Measurements from ENCODE around the gene KCNK13. TPM values are rescaled to one million over a fixed set of nuclear protein-coding genes. Genes with fewer than 3 reads are reported as not detected.
"Not testable (repeated sequence)": the region's sequence is repeated elsewhere in the genome, so short reads cannot be mapped to it uniquely, and the experiment has no call there.

Gene KCNK13
- total RNA-seq, 1 experiment from 2014 or later: not detected

DNA sequence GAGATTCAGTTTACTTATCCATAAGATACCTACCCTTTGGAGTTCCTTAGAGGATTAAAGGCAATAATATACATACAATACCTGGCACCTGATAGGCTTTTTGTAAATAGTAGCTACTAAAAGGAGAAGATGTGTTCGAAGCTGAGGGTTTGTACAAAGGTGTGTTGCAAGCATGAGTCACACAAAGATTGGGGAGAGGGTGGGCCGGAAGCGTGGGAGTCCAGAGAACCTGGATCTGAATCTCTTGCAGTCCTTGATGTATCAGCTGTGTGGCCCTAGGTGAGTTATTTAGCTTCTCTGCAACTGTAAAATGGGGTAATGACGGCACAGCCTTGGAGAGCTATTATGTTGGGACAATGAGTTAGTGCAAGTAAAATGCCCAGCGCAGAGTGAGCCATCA, 132.9 kb downstream of the KCNK13 start:
- Histone ChIP-seq H3K27ac (ENCODE audit: low read length) (no peak overlapping the region), H3K9me3 (ENCODE audit: control insufficient read depth, insufficient read depth, low read depth, low read length) (no peaks in the 10 kb centered on the region), H3K36me3 (ENCODE audit: control insufficient read depth, insufficient read depth, low read length) (no peaks in the 10 kb centered on the region), H3K27me3 (ENCODE audit: control insufficient read depth, insufficient read depth, low read length) (no peaks in the 10 kb centered on the region), H3K4me3 (ENCODE audit: low read depth in 2 of 2, low read length in 2 of 2) (no peak overlapping the region), H3K4me1 (ENCODE audit: control insufficient read depth, insufficient read depth, low read length) (no peaks in the 10 kb centered on the region)
- ATAC-seq (no peak), DNase-seq (ENCODE audit: low read depth, low spot score) (no peak)
- POLR2A ChIA-PET: no interaction called here
- TF ChIP-seq, protein P1, sequence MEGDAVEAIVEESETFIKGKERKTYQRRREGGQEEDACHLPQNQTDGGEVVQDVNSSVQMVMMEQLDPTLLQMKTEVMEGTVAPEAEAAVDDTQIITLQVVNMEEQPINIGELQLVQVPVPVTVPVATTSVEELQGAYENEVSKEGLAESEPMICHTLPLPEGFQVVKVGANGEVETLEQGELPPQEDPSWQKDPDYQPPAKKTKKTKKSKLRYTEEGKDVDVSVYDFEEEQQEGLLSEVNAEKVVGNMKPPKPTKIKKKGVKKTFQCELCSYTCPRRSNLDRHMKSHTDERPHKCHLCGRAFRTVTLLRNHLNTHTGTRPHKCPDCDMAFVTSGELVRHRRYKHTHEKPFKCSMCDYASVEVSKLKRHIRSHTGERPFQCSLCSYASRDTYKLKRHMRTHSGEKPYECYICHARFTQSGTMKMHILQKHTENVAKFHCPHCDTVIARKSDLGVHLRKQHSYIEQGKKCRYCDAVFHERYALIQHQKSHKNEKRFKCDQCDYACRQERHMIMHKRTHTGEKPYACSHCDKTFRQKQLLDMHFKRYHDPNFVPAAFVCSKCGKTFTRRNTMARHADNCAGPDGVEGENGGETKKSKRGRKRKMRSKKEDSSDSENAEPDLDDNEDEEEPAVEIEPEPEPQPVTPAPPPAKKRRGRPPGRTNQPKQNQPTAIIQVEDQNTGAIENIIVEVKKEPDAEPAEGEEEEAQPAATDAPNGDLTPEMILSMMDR (IDR thresholded peaks at IDR 0.05): no peak
- TF ChIP-seq, protein P2, sequence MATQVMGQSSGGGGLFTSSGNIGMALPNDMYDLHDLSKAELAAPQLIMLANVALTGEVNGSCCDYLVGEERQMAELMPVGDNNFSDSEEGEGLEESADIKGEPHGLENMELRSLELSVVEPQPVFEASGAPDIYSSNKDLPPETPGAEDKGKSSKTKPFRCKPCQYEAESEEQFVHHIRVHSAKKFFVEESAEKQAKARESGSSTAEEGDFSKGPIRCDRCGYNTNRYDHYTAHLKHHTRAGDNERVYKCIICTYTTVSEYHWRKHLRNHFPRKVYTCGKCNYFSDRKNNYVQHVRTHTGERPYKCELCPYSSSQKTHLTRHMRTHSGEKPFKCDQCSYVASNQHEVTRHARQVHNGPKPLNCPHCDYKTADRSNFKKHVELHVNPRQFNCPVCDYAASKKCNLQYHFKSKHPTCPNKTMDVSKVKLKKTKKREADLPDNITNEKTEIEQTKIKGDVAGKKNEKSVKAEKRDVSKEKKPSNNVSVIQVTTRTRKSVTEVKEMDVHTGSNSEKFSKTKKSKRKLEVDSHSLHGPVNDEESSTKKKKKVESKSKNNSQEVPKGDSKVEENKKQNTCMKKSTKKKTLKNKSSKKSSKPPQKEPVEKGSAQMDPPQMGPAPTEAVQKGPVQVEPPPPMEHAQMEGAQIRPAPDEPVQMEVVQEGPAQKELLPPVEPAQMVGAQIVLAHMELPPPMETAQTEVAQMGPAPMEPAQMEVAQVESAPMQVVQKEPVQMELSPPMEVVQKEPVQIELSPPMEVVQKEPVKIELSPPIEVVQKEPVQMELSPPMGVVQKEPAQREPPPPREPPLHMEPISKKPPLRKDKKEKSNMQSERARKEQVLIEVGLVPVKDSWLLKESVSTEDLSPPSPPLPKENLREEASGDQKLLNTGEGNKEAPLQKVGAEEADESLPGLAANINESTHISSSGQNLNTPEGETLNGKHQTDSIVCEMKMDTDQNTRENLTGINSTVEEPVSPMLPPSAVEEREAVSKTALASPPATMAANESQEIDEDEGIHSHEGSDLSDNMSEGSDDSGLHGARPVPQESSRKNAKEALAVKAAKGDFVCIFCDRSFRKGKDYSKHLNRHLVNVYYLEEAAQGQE (IDR thresholded peaks at IDR 0.05; ENCODE audit: insufficient read depth in 1 of 2, low read depth in 2 of 2, low read length in 1 of 2): no peak
- TF ChIP-seq TCF7L2 (IDR thresholded peaks at IDR 0.05; ENCODE audit: low read depth, low read length) (no peak), POLR2AphosphoS5 (IDR thresholded peaks at IDR 0.05; ENCODE audit: low read depth, low read length) (no peak), SIN3A (IDR thresholded peaks at IDR 0.05; ENCODE audit: borderline replicate concordance, insufficient read depth, low read depth, low read length) (no peak)
- in situ Hi-C loops (cut with HindIII; ENCODE audit: low pct_unique_long_range_greater_than_20kb, low sequenced_read_pairs): no loop called here
- no TSS peak for BruUV-seq (replicated peaks)
- CTCF ChIA-PET: no interaction called here
- intact Hi-C loops (cut with micrococcal nuclease; ENCODE audit: unreplicated experiment): no loop called here

DNA sequence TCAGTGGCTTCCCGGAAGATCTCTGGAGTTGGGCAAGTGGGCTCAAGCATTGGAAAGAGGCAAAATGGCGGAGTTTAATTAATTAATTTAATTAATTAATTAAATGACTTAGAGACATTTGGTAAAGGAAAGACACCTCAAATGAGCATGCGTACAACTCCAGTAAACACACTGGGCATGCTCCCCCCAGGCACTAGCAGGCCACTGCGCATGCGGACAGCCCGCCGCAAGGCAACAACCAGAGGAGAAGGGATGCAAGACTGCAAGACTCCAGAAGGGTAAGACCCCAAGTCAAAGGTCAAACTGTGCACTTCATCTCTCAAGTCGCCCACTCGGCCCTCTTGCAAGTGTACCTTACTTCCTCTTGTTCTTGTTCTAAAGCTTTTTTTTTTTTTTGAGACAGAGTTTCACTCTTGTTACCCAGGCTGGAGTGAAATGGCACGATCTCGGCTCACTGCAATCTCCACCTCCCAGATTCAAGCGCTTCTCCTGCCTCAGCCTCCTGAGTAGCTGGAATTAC, 136.8 kb downstream of the KCNK13 start:
- ATAC-seq: no peak
- Histone ChIP-seq H3K27ac (ENCODE audit: low read length) (no peak overlapping the region), H3K4me1 (ENCODE audit: control insufficient read depth, insufficient read depth, low read length) (no peaks in the 10 kb centered on the region), H3K4me3 (ENCODE audit: low read depth in 2 of 2, low read length in 2 of 2) (no peak overlapping the region), H3K27me3 (ENCODE audit: control insufficient read depth, insufficient read depth, low read length) (no peaks in the 10 kb centered on the region), H3K9me3 (ENCODE audit: control insufficient read depth, insufficient read depth, low read depth, low read length) (no peaks in the 10 kb centered on the region), H3K36me3 (ENCODE audit: control insufficient read depth, insufficient read depth, low read length) (no peaks in the 10 kb centered on the region)
- in situ Hi-C loops (cut with HindIII; ENCODE audit: low pct_unique_long_range_greater_than_20kb, low sequenced_read_pairs) (no loop called here), intact Hi-C loops (cut with micrococcal nuclease; ENCODE audit: unreplicated experiment) (no loop called here)
- POLR2A ChIA-PET: interaction anchor here (0.6 kb wide), 1 partner anchor 243 kb away, joined by 3 read pairs; no protein-coding TSS in a partner anchor
- CTCF ChIA-PET: no interaction called here
- no TSS peak for BruUV-seq (replicated peaks)
- no peak for TF ChIP-seq TCF7L2 (IDR thresholded peaks at IDR 0.05; ENCODE audit: low read depth, low read length)
- no peak for TF ChIP-seq POLR2AphosphoS5 (IDR thresholded peaks at IDR 0.05; ENCODE audit: low read depth, low read length)
- TF ChIP-seq, protein P2 (IDR thresholded peaks at IDR 0.05; ENCODE audit: insufficient read depth in 1 of 2, low read depth in 2 of 2, low read length in 1 of 2): no peak
- TF ChIP-seq, protein P1 (IDR thresholded peaks at IDR 0.05): no peak
- TF ChIP-seq SIN3A (IDR thresholded peaks at IDR 0.05; ENCODE audit: borderline replicate concordance, insufficient read depth, low read depth, low read length): no peak
- DNase-seq (ENCODE audit: low read depth, low spot score): no peak

DNA sequence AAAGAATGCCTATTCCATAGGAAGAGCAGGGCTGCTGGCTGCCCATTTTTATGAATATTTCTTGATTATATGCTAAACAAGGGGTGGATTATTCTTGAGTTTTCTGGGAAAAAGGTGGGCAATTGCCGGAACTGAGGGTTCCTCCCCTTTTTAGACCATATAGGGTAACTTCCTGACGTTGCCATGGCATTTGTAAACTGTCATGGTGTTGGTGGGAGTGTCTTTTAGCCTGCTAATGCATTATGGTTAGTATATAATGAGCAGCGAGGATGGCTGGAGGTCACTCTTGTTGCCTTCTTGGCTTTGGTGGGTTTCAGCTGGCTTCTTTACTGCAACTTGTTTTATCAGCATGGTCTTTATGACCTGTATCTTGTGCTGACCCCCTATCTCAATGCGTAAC, 138.8 kb downstream of the KCNK13 start:
- POLR2A ChIA-PET; DNase-seq (ENCODE audit: low read depth, low spot score); H3K9me3 ChIP-seq (ENCODE audit: control insufficient read depth, insufficient read depth, low read depth, low read length); H3K4me1 ChIP-seq (ENCODE audit: control insufficient read depth, insufficient read depth, low read length); H3K27ac ChIP-seq (ENCODE audit: low read length); H3K27me3 ChIP-seq (ENCODE audit: control insufficient read depth, insufficient read depth, low read length); BruUV-seq (replicated peaks); H3K36me3 ChIP-seq (ENCODE audit: control insufficient read depth, insufficient read depth, low read length); H3K4me3 ChIP-seq (ENCODE audit: low read depth in 2 of 2, low read length in 2 of 2); in situ Hi-C loops (cut with HindIII; ENCODE audit: low pct_unique_long_range_greater_than_20kb, low sequenced_read_pairs); intact Hi-C loops (cut with micrococcal nuclease; ENCODE audit: unreplicated experiment); ATAC-seq; CTCF ChIA-PET: not testable (repeated sequence)

All from Panc1 (cell line).